Thoracic aorta (tissue), 2 donors: ENCODE measurements around the gene DLG1. TPM values are rescaled to one million over a fixed set of nuclear protein-coding genes. Genes with fewer than 3 reads are reported as not detected.

ENCODE experiments used
- ATAC-seq: fragments of 150-250 bp; one replicate; pipeline ENCODE4 v1.8.0; 2017; ENCODE audit warnings: low read depth; ENCODE audit not compliant: insufficient number of reproducible peaks, low FRiP score
- DNase-seq: peaks from one replicate; pipeline ENCODE4 v3.0.0-alpha.2; 2020; ENCODE audit warnings: low spot score
- H3K27ac ChIP-seq, 2 donors: fragments of 200-600 bp; sonication (generic); 1 replicate in 1 of 2; 2 replicates in 1 of 2; pipeline ENCODE4 v1.5.1; 2016; ENCODE audit warnings: mild to moderate bottlenecking in 2 of 2, moderate library complexity in 2 of 2
- H3K27me3 ChIP-seq: fragments of 200-600 bp; sonication (generic); replicated peaks from 2 replicates; pipeline ENCODE4 v1.6.0; 2016; ENCODE audit warnings: mild to moderate bottlenecking; ENCODE audit not compliant: insufficient read depth
- H3K36me3 ChIP-seq: fragments of 200-600 bp; sonication (generic); one replicate; pipeline ENCODE4 v1.5.1; 2016
- H3K4me1 ChIP-seq, 2 donors: fragments of 200-600 bp; sonication (generic); 1 replicate in 1 of 2; 2 replicates in 1 of 2; pipeline versions ENCODE4 v1.5.1 to v1.6.0; 2016; ENCODE audit warnings: low read depth in 2 of 2, mild to moderate bottlenecking in 1 of 2; ENCODE audit not compliant: control insufficient read depth in 1 of 2
- H3K4me3 ChIP-seq: fragments of 200-600 bp; sonication (generic); 2 replicates; pipeline ENCODE4 v1.5.1; 2016; ENCODE audit warnings: mild to moderate bottlenecking
- H3K9me3 ChIP-seq: fragments of 200-600 bp; sonication (generic); 2 replicates; pipeline ENCODE4 v1.5.1; 2016
- total RNA-seq, 2 donors: library from RNA; depleted of rRNA; stranded (reverse); fragments of >200 nt; gene quantifications; one replicate each; pipeline versions ENCODE4 v1.1.0 to v1.2.3, GENCODE V29; 2016
- TF ChIP-seq, protein P1 (sequence below): fragments of 200-600 bp; sonication (generic); IDR thresholded peaks from one replicate; pipeline ENCODE4 v1.5.1; 2019; ENCODE audit warnings: antibody characterized with exemption

Gene DLG1
- total RNA-seq, 2 donors from 2014 or later: 46.4 to 67.8 TPM

DNA sequence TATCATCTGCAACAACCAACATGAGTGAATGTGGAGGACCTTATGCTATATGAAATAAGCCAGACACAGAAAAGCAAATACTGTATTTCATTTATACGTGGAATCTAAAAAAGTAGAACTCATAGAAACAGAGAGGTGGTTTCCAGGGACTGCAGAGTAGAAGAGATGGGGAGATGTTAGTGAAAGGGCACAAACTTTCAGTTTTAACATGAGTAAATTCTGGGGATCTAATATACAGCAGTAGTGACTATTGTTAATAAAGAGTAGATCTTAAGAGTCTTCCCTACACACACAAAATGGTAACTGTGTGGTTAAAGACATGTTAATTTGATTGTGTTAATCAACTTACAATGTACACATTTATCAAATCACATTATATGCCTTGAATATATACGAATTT lies 247.9 kb downstream of the DLG1 start:
- H3K4me1 ChIP-seq: no peaks in the 10 kb centered on the region

DNA sequence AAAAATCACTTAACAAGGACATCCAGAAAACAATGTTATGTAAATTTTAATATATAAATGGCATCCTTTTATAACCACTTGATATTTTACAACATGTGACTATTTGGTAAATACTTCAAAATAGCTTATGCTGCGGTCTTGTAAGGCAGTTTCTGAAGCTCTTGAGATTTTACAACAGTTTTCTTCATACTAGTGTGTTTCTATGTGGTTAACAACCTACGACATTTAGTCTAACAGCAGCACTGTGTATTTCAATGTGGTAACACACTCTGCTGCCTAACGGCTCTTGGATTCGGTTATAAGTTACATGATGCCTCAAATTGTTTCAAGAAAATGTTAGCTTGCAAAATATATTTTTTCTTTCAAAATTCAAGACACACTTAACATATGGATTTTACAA lies 255.9 kb downstream of the DLG1 start:
- no peak for ATAC-seq
- TF ChIP-seq, protein P1, sequence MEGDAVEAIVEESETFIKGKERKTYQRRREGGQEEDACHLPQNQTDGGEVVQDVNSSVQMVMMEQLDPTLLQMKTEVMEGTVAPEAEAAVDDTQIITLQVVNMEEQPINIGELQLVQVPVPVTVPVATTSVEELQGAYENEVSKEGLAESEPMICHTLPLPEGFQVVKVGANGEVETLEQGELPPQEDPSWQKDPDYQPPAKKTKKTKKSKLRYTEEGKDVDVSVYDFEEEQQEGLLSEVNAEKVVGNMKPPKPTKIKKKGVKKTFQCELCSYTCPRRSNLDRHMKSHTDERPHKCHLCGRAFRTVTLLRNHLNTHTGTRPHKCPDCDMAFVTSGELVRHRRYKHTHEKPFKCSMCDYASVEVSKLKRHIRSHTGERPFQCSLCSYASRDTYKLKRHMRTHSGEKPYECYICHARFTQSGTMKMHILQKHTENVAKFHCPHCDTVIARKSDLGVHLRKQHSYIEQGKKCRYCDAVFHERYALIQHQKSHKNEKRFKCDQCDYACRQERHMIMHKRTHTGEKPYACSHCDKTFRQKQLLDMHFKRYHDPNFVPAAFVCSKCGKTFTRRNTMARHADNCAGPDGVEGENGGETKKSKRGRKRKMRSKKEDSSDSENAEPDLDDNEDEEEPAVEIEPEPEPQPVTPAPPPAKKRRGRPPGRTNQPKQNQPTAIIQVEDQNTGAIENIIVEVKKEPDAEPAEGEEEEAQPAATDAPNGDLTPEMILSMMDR: no peak
- no peaks in the 10 kb centered on the region for H3K4me1 ChIP-seq

More for the DNA sequence above, 247.9 kb downstream of the DLG1 start:
- TF ChIP-seq, protein P1: no peak
- H3K9me3 ChIP-seq: no peaks in the 10 kb centered on the region
- no peak overlapping the region for H3K4me3 ChIP-seq
- DNase-seq (no peak), ATAC-seq (no peak)
- H3K36me3 ChIP-seq: peaks cover 19% of the 10 kb centered on the region
- H3K27ac ChIP-seq: no peak overlapping the region
- H3K27me3 ChIP-seq: no peaks in the 10 kb centered on the region

DNA sequence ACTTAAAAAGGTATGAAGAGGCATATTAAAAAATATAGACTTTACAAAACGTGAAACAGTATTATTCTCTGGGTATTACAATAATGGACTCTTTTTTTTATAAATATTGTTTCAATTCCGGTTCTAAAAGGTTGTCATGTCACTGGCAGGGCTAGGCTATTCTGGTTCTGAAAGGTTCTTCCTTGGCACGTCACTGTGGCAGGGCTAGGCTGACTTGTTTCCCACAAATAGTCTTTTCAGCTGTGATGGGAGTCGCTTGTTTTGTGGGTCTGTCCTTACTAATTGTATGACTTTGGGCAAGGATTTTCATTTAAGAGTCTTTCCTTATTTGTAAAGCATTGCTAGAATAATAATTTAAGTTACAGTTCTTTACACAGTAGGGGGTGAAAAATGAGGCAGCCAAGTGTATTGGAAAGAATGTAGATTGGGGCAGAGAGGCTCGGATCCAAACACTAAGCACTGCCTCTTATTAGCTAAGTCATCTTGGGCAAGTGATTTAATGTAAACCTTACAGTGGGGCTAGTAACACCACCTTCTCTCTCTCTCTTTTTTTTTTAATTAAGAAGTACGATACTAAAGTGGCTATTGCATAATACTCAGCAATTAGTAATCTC lies 256.4 kb downstream of the DLG1 start:
- TF ChIP-seq, protein P1: no peak
- Histone ChIP-seq H3K36me3 (peaks cover 8% of the 10 kb centered on the region), H3K27me3 (no peaks in the 10 kb centered on the region), H3K27ac (no peak overlapping the region), H3K9me3 (no peaks in the 10 kb centered on the region), H3K4me1 (no peaks in the 10 kb centered on the region), H3K4me3 (no peak overlapping the region)
- ATAC-seq: no peak
- DNase-seq: no peak

More for the DNA sequence above, 255.9 kb downstream of the DLG1 start:
- H3K4me3 ChIP-seq: no peak overlapping the region
- no peaks in the 10 kb centered on the region for H3K27me3 ChIP-seq
- H3K36me3 ChIP-seq: peaks cover 8% of the 10 kb centered on the region
- no peak for DNase-seq
- no peak overlapping the region for H3K27ac ChIP-seq
- H3K9me3 ChIP-seq: no peaks in the 10 kb centered on the region

DNA sequence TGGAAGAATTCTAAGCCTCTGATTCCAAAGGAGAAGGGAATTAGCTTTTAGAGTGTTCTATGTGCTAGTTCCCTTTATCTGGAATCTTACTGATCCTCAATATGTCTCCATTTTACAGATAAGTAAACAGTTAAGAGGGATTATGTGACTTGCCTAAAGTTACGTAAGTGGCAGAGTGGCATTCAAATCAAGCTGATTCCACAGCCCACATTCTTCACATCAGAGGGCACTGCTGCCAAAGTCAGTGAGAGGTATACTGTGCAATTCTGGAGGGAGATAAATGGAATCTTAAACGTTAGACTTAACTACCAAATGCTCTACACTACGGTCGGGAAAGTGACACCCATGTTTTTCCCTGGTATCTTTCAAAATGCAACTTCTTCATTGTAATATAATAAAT lies 257.8 kb downstream of the DLG1 start:
- Histone ChIP-seq H3K27me3 (no peaks in the 10 kb centered on the region), H3K4me3 (no peak overlapping the region), H3K9me3 (no peaks in the 10 kb centered on the region), H3K36me3 (no peaks in the 10 kb centered on the region), H3K27ac (no peak overlapping the region), H3K4me1 (no peaks in the 10 kb centered on the region)
- TF ChIP-seq, protein P1: no peak
- ATAC-seq: no peak
- no peak for DNase-seq

DNA sequence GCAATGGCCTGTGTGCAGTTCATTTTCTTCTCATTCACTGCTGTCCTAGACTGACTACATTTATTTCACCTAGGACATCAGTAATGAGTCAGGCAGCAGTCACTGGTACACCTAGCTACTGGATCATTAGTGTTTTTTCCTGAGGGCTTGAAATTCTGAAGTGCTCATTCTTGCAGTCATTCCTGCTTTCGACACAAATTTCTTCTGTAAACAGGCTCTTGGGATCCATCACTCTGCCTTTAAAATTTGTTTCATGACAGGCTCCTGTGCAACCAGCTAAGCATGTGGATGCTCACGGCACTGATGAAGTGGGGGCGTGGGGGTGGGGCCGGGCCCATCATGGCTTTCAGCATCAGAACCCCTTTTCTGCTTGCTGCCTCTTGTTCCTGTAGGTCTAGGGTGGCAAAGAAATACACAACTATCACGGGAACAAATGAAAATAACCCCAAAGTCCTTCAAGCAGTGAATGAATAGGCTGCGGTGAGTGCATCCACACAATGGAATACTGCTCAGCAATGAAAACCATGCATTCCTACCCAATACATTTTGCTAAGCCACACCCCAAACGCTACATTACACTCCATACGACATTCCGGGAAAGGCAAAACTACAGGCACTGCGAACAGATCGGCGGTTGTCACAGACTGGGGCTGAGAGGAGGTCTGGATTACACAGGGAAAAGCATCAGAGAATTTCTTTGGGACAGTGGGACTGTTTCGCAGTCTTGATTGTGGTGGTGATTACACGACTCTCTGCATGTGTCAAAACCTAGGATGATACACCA lies 259.5 kb downstream of the DLG1 start:
- H3K4me1 ChIP-seq: no peaks in the 10 kb centered on the region
- H3K27me3 ChIP-seq: no peaks in the 10 kb centered on the region
- no peak for ATAC-seq
- no peaks in the 10 kb centered on the region for H3K9me3 ChIP-seq
- no peaks in the 10 kb centered on the region for H3K36me3 ChIP-seq
- TF ChIP-seq, protein P1: no peak
- H3K27ac ChIP-seq: no peak overlapping the region
- DNase-seq: no peak
- no peak overlapping the region for H3K4me3 ChIP-seq
